ENCODE data around the gene NDUFB8. TPM values are rescaled to one million over a fixed set of nuclear protein-coding genes. Genes with fewer than 3 reads are reported as not detected.

Gene NDUFB8
- total RNA-seq, 1 experiment from 2014 or later, result 399 TPM

- TF ChIP-seq EZH2phosphoT487 (IDR thresholded peaks at IDR 0.05; ENCODE audit: borderline replicate concordance, low read length) (no peak), CTCF (conservative IDR thresholded peaks at IDR 0.05; ENCODE audit: low read depth, low read length) (no peak)
- ChIA-PET POLR2A (ENCODE audit: unreplicated experiment) (no interaction called here), CTCF (interaction anchor here (1.4 to 1.7 kb wide), 3 partner anchors 13 to 37 kb away, joined by 3 to 20 read pairs (median 3); no protein-coding TSS in a partner anchor)
- ATAC-seq (peak; percentile 95), DNase-seq (peak; percentile 91)
- no peak overlapping the region for H3K9ac ChIP-seq (ENCODE audit: low read length)
- peak overlapping the region; percentile 91 for H3K4me2 ChIP-seq (ENCODE audit: low read length)
- H3K4me1 ChIP-seq (ENCODE audit: insufficient read depth, low read length), result no peaks in the 10 kb centered on the region
- peak overlapping the region; percentile 74 for H3K4me3 ChIP-seq (ENCODE audit: low read length)
- H3K27ac ChIP-seq (ENCODE audit: low read length), result no peak overlapping the region
- no peaks in the 10 kb centered on the region for H3F3A ChIP-seq (ENCODE audit: low read length, unreplicated experiment)
- no peaks in the 10 kb centered on the region for H3K79me2 ChIP-seq (ENCODE audit: low read length)
- peak overlapping the region; percentile 86 for H2AFZ ChIP-seq (ENCODE audit: low read length)
- peaks cover 12% of the 10 kb centered on the region for H3K27me3 ChIP-seq (ENCODE audit: low read length)
- BruUV-seq (replicated peaks), result no TSS peak
- H3K9me2 ChIP-seq (replicated peaks; ENCODE audit: low read length), result no peaks in the 10 kb centered on the region
- no peaks in the 10 kb centered on the region for H3K9me3 ChIP-seq (ENCODE audit: low read length)
- H3K36me3 ChIP-seq (ENCODE audit: low read depth, low read length), result no peaks in the 10 kb centered on the region
- H4K20me1 ChIP-seq (ENCODE audit: low read length), result no peaks in the 10 kb centered on the region
- intact Hi-C loops (cut with micrococcal nuclease), result no loop called here
Observed at GRCh38 chr10:100481462-100482081, 48.1 kb downstream of the NDUFB8 start.

GRCh38 chr10:100480002-100480401 is 49.7 kb downstream of the NDUFB8 start:
- ChIA-PET CTCF (no interaction called here), POLR2A (ENCODE audit: unreplicated experiment) (no interaction called here)
- TF ChIP-seq CTCF (conservative IDR thresholded peaks at IDR 0.05; ENCODE audit: low read depth, low read length) (no peak), EZH2phosphoT487 (IDR thresholded peaks at IDR 0.05; ENCODE audit: borderline replicate concordance, low read length) (no peak), EZH2 (IDR thresholded peaks at IDR 0.05; ENCODE audit: low read length, unreplicated experiment) (no peak)
- ATAC-seq (no peak), DNase-seq (no peak)
- no peak overlapping the region for H2AFZ ChIP-seq (ENCODE audit: low read length)
- no peaks in the 10 kb centered on the region for H3K9me3 ChIP-seq (ENCODE audit: low read length)
- H3K9me2 ChIP-seq (replicated peaks; ENCODE audit: low read length), result no peaks in the 10 kb centered on the region
- H3K9ac ChIP-seq (ENCODE audit: low read length), result no peak overlapping the region
- H3K4me1 ChIP-seq (ENCODE audit: insufficient read depth, low read length), result no peaks in the 10 kb centered on the region
- no peaks in the 10 kb centered on the region for H4K20me1 ChIP-seq (ENCODE audit: low read length)
- no peaks in the 10 kb centered on the region for H3K79me2 ChIP-seq (ENCODE audit: low read length)
- H3K4me2 ChIP-seq (ENCODE audit: low read length), result no peak overlapping the region
- no peaks in the 10 kb centered on the region for H3K36me3 ChIP-seq (ENCODE audit: low read depth, low read length)
- intact Hi-C loops (cut with micrococcal nuclease), result no loop called here
- no TSS peak for BruUV-seq (replicated peaks)
- no peaks in the 10 kb centered on the region for H3F3A ChIP-seq (ENCODE audit: low read length, unreplicated experiment)
- H3K27ac ChIP-seq (ENCODE audit: low read length), result no peak overlapping the region
- no peak overlapping the region for H3K4me3 ChIP-seq (ENCODE audit: low read length)
- H3K27me3 ChIP-seq (ENCODE audit: low read length), result peaks cover 12% of the 10 kb centered on the region

- POLR2A ChIA-PET (ENCODE audit: unreplicated experiment), result no interaction called here
- BruUV-seq (replicated peaks), result no TSS peak
Observed at GRCh38 chr10:100479037-100479436, 50.6 kb downstream of the NDUFB8 start.

More at GRCh38 chr10:100479037-100479436, 50.6 kb downstream of the NDUFB8 start:
- CTCF ChIA-PET, result no interaction called here
- peaks cover 12% of the 10 kb centered on the region for H3K27me3 ChIP-seq (ENCODE audit: low read length)
- H3F3A ChIP-seq (ENCODE audit: low read length, unreplicated experiment), result no peaks in the 10 kb centered on the region
- H3K36me3 ChIP-seq (ENCODE audit: low read depth, low read length), result no peaks in the 10 kb centered on the region
- no peak for DNase-seq
- no peak overlapping the region for H3K27ac ChIP-seq (ENCODE audit: low read length)
- H3K9me2 ChIP-seq (replicated peaks; ENCODE audit: low read length), result no peaks in the 10 kb centered on the region
- TF ChIP-seq EZH2 (IDR thresholded peaks at IDR 0.05; ENCODE audit: low read length, unreplicated experiment) (no peak), CTCF (conservative IDR thresholded peaks at IDR 0.05; ENCODE audit: low read depth, low read length) (no peak), EZH2phosphoT487 (IDR thresholded peaks at IDR 0.05; ENCODE audit: borderline replicate concordance, low read length) (no peak)
- H3K9me3 ChIP-seq (ENCODE audit: low read length), result no peaks in the 10 kb centered on the region
- no peaks in the 10 kb centered on the region for H3K79me2 ChIP-seq (ENCODE audit: low read length)
- no peak overlapping the region for H3K9ac ChIP-seq (ENCODE audit: low read length)
- no peak overlapping the region for H2AFZ ChIP-seq (ENCODE audit: low read length)
- H3K4me2 ChIP-seq (ENCODE audit: low read length), result no peak overlapping the region
- no peaks in the 10 kb centered on the region for H4K20me1 ChIP-seq (ENCODE audit: low read length)
- H3K4me3 ChIP-seq (ENCODE audit: low read length), result no peak overlapping the region
- ATAC-seq, result no peak
- H3K4me1 ChIP-seq (ENCODE audit: insufficient read depth, low read length), result no peaks in the 10 kb centered on the region
- intact Hi-C loops (cut with micrococcal nuclease), result no loop called here

Data from PC-3 (cell line).